SK-N-SH treated with all-trans-retinoic acid at 6 μM for 48 hours (cell line): ENCODE results near the gene NAA20.

Source experiments
- ATAC-seq: fragments of 200-7000 bp; cut with Tn5 transposase; 3 replicates; pipeline ENCODE4 v1.9.1; 2020; ENCODE audit warnings: mild to moderate bottlenecking, moderate library complexity
- ARNTL ChIP-seq: fragments of 450-650 bp; formaldehyde crosslinking; IDR thresholded peaks from 2 replicates; pipeline ENCODE4 v1.5.0; 2020; ENCODE audit warnings: low read depth, mild to moderate bottlenecking, moderate library complexity, borderline replicate concordance
- BACH2 ChIP-seq: fragments of 250-450 bp; sonication (Bioruptor Pico); IDR thresholded peaks from 2 replicates; pipeline ENCODE4 v1.9.0; 2021; ENCODE audit warnings: mild to moderate bottlenecking, borderline replicate concordance
- CSDC2 ChIP-seq: fragments of 250-450 bp; sonication (Bioruptor Pico); IDR thresholded peaks from 2 replicates; pipeline ENCODE4 v1.5.0; 2020; ENCODE audit warnings: mild to moderate bottlenecking, moderate library complexity
- ESRRG ChIP-seq: fragments of 250-450 bp; sonication (Bioruptor Pico); IDR thresholded peaks from 2 replicates; pipeline ENCODE4 v1.6.1; 2021; ENCODE audit warnings: mild to moderate bottlenecking
- GLIS3 ChIP-seq: fragments of 250-450 bp; sonication (Bioruptor Pico); IDR thresholded peaks from 2 replicates; pipeline ENCODE4 v1.5.0; 2020; ENCODE audit warnings: mild to moderate bottlenecking, moderate library complexity
- ISL1 ChIP-seq: fragments of 250-450 bp; sonication (Bioruptor Pico); IDR thresholded peaks from 2 replicates; pipeline ENCODE4 v2.1.2; 2022; ENCODE audit warnings: mild to moderate bottlenecking, moderate library complexity
- OSR1 ChIP-seq: fragments of 250-450 bp; sonication (Bioruptor Pico); IDR thresholded peaks from 2 replicates; pipeline ENCODE4 v1.8.0; 2022; ENCODE audit warnings: moderate library complexity, mild to moderate bottlenecking, inconsistent platforms
- RARB ChIP-seq: fragments of 250-450 bp; sonication (Bioruptor Pico); IDR thresholded peaks from 2 replicates; pipeline ENCODE4 v1.8.0; 2021; ENCODE audit warnings: mild to moderate bottlenecking, moderate library complexity
- SNAI2 ChIP-seq: fragments of 250-450 bp; sonication (Bioruptor Pico); IDR thresholded peaks from 2 replicates; pipeline ENCODE4 v1.5.0; 2020; ENCODE audit warnings: mild to moderate bottlenecking, moderate library complexity
- TCF4 ChIP-seq: fragments of 250-450 bp; sonication (Bioruptor Pico); IDR thresholded peaks from 2 replicates; pipeline ENCODE4 v1.8.0; 2021; ENCODE audit warnings: mild to moderate bottlenecking, moderate library complexity, borderline replicate concordance
- ZC3H10 ChIP-seq: fragments of 250-450 bp; sonication (Bioruptor Pico); IDR thresholded peaks from 2 replicates; pipeline ENCODE4 v1.5.1; 2021; ENCODE audit warnings: mild to moderate bottlenecking, moderate library complexity
- ZFP3 ChIP-seq: fragments of 250-450 bp; sonication (Bioruptor Pico); IDR thresholded peaks from 2 replicates; pipeline ENCODE4 v1.5.0; 2020; ENCODE audit warnings: mild to moderate bottlenecking, moderate library complexity
- ZFP30 ChIP-seq: fragments of 450-650 bp; formaldehyde crosslinking; IDR thresholded peaks from 2 replicates; pipeline ENCODE4 v1.5.0; 2022; ENCODE audit warnings: mild to moderate bottlenecking, moderate library complexity
- ZNF565 ChIP-seq: fragments of 450-650 bp; formaldehyde crosslinking; conservative IDR thresholded peaks from 2 replicates; pipeline ENCODE4 v1.5.0; 2020; ENCODE audit warnings: low read depth, mild to moderate bottlenecking, moderate library complexity
- ZNF70 ChIP-seq: fragments of 450-650 bp; formaldehyde crosslinking; IDR thresholded peaks from 2 replicates; pipeline ENCODE4 v1.5.0; 2020; ENCODE audit warnings: mild to moderate bottlenecking, moderate library complexity
- ZNF8 ChIP-seq: fragments of 450-650 bp; formaldehyde crosslinking; IDR thresholded peaks from 2 replicates; pipeline ENCODE4 v1.5.0; 2020; ENCODE audit warnings: mild to moderate bottlenecking, moderate library complexity
- TF ChIP-seq, protein P1 (sequence below): fragments of 250-450 bp; sonication (Bioruptor Pico); IDR thresholded peaks from 2 replicates; pipeline ENCODE4 v1.5.1; 2020; ENCODE audit warnings: low read depth, mild to moderate bottlenecking, moderate library complexity
- TF ChIP-seq, protein P2 (sequence below): fragments of 250-450 bp; sonication (Bioruptor Pico); IDR thresholded peaks from 2 replicates; pipeline ENCODE4 v1.8.0; 2021; ENCODE audit warnings: low read depth, mild to moderate bottlenecking, moderate library complexity, borderline replicate concordance
- TF ChIP-seq, protein P3 (sequence below): fragments of 250-450 bp; sonication (Bioruptor Pico); IDR thresholded peaks from 2 replicates; pipeline ENCODE4 v1.5.0; 2020; ENCODE audit warnings: mild to moderate bottlenecking, moderate library complexity
- TF ChIP-seq, protein P4 (sequence below): fragments of 250-450 bp; sonication (Bioruptor Pico); IDR thresholded peaks from 2 replicates; pipeline ENCODE4 v1.8.0; 2020; ENCODE audit warnings: mild to moderate bottlenecking, moderate library complexity, borderline replicate concordance
- TF ChIP-seq, protein P5 (sequence below): fragments of 250-450 bp; sonication (Bioruptor Pico); IDR thresholded peaks from 2 replicates; pipeline ENCODE4 v1.5.1; 2021; ENCODE audit warnings: mild to moderate bottlenecking, moderate library complexity

NAA20 gene

DNA sequence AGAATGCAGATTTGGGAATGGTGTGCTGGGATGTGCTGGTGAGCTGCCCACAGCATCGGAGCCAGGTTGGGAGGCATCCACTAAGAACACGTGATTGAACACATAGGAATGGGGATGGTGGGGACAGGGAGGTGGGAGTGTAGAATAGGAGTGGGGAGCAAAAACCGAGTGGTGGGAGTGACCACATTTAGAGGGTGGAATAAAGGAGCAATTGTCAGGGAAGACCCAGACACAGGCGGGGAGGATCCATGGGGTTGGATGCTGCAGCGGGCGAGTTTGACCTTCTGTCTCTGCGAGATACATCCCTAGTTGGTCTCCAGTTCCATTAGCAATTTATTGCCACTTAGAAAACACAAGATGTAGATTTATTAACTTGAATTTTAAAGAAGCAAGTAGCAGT, 4.7 kb downstream of the NAA20 start:
- TF ChIP-seq RARB (CRISPR knock-in tag): no peak
- TF ChIP-seq ARNTL: no peak
- TF ChIP-seq OSR1 (CRISPR knock-in tag): no peak
- TF ChIP-seq ZNF70: no peak
- no peak for ATAC-seq

DNA sequence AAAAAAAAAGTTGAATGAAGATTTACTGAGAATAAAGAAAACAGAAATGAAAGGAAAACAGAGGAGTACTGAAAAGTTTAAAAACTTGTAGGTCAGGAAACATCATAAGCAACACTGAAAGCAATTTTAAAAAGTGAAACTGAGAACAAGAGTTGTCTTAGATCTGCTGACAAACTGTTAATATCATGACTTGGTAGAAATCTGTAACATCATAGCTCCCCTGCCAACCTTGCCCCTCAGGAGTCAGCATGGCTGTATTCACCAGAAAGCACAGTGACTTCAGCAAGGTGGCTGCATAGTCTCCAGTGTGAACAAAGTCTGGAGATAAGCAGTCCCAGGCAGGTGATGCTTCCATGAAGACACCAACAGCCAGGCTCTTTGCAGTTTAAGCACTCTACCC, 5.3 kb downstream of the NAA20 start:
- TF ChIP-seq GLIS3 (CRISPR knock-in tag) (no peak), RARB (CRISPR knock-in tag) (no peak), SNAI2 (CRISPR knock-in tag) (no peak), ZNF565 (no peak), ESRRG (CRISPR knock-in tag) (no peak)
- TF ChIP-seq, protein P1, sequence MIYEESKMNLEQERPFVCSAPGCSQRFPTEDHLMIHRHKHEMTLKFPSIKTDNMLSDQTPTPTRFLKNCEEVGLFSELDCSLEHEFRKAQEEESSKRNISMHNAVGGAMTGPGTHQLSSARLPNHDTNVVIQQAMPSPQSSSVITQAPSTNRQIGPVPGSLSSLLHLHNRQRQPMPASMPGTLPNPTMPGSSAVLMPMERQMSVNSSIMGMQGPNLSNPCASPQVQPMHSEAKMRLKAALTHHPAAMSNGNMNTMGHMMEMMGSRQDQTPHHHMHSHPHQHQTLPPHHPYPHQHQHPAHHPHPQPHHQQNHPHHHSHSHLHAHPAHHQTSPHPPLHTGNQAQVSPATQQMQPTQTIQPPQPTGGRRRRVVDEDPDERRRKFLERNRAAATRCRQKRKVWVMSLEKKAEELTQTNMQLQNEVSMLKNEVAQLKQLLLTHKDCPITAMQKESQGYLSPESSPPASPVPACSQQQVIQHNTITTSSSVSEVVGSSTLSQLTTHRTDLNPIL (CRISPR knock-in tag): no peak
- ATAC-seq: no peak

DNA sequence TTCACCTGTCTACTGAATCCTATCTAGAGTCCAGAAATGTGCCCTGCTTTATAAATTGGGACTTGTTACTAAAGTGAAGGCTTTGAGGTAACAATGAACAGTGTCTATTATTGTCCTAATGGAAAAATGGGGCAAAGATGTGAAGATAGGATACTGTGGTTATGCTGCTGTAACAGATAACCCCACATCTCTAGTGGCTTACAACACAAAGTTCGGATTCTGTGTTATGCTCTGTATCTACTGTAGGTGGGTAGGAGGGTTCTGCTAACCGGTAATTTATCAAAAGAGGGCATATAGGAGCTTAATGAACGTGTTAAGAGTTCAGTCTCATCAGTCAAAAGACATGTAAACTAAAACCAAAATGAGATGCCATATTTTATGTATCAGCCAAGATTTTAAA, 6.2 kb downstream of the NAA20 start:
- TF ChIP-seq ARNTL (no peak), CSDC2 (CRISPR knock-in tag) (no peak), BACH2 (CRISPR knock-in tag) (no peak), ZNF8 (CRISPR knock-in tag) (no peak), ZFP30 (CRISPR knock-in tag) (no peak), ZC3H10 (no peak)
- no peak for ATAC-seq

DNA sequence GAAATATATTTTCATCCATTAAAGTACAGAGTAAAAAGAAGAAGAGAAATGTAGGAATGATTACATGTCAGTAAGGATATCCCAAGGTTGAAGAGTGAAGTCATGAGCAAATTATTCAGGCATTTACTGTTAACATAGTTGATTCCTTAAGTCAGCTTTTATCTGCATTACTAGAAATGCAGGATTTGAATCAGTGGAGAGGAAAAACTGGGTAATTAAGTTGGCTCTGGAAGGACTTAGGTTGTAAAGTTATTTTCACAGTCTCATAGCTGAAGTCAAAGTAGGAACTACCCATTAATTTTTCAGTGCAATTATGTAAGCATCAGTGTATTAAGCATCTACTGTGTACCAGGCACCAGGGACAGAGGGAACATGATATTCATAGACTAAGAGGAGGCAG, 7.8 kb downstream of the NAA20 start:
- no peak for TF ChIP-seq ZFP3 (CRISPR knock-in tag)
- TF ChIP-seq, protein P2, sequence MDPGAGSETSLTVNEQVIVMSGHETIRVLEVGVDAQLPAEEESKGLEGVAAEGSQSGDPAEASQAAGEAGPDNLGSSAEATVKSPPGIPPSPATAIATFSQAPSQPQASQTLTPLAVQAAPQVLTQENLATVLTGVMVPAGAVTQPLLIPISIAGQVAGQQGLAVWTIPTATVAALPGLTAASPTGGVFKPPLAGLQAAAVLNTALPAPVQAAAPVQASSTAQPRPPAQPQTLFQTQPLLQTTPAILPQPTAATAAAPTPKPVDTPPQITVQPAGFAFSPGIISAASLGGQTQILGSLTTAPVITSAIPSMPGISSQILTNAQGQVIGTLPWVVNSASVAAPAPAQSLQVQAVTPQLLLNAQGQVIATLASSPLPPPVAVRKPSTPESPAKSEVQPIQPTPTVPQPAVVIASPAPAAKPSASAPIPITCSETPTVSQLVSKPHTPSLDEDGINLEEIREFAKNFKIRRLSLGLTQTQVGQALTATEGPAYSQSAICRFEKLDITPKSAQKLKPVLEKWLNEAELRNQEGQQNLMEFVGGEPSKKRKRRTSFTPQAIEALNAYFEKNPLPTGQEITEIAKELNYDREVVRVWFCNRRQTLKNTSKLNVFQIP (CRISPR knock-in tag): no peak
- no peak for TF ChIP-seq OSR1 (CRISPR knock-in tag)
- TF ChIP-seq ZNF8 (CRISPR knock-in tag): no peak
- TF ChIP-seq ISL1: peak; percentile 56
- no peak for TF ChIP-seq ESRRG (CRISPR knock-in tag)
- TF ChIP-seq ARNTL: no peak
- TF ChIP-seq, protein P3, sequence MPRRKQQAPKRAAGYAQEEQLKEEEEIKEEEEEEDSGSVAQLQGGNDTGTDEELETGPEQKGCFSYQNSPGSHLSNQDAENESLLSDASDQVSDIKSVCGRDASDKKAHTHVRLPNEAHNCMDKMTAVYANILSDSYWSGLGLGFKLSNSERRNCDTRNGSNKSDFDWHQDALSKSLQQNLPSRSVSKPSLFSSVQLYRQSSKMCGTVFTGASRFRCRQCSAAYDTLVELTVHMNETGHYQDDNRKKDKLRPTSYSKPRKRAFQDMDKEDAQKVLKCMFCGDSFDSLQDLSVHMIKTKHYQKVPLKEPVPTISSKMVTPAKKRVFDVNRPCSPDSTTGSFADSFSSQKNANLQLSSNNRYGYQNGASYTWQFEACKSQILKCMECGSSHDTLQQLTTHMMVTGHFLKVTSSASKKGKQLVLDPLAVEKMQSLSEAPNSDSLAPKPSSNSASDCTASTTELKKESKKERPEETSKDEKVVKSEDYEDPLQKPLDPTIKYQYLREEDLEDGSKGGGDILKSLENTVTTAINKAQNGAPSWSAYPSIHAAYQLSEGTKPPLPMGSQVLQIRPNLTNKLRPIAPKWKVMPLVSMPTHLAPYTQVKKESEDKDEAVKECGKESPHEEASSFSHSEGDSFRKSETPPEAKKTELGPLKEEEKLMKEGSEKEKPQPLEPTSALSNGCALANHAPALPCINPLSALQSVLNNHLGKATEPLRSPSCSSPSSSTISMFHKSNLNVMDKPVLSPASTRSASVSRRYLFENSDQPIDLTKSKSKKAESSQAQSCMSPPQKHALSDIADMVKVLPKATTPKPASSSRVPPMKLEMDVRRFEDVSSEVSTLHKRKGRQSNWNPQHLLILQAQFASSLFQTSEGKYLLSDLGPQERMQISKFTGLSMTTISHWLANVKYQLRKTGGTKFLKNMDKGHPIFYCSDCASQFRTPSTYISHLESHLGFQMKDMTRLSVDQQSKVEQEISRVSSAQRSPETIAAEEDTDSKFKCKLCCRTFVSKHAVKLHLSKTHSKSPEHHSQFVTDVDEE (CRISPR knock-in tag): no peak
- ATAC-seq: peak; percentile 68

DNA sequence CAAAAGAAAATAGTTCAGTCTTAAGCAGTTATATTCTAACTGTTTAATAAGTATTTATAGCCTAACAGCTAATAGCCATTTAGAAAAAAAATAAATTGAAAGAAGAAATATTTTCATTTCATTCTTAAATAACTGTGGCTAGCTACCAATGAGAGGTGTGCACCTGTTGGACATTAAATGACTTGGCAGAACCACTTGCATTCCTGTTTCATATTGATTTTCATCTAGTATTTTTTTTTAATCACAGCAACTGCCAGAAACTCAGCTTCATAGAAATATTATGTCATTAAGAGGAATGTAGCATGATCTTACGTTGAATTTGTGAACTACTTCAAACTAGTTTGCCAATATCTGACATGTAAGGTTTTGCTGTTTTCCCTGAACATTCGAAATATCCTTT, 10.1 kb downstream of the NAA20 start:
- TF ChIP-seq, protein P4, sequence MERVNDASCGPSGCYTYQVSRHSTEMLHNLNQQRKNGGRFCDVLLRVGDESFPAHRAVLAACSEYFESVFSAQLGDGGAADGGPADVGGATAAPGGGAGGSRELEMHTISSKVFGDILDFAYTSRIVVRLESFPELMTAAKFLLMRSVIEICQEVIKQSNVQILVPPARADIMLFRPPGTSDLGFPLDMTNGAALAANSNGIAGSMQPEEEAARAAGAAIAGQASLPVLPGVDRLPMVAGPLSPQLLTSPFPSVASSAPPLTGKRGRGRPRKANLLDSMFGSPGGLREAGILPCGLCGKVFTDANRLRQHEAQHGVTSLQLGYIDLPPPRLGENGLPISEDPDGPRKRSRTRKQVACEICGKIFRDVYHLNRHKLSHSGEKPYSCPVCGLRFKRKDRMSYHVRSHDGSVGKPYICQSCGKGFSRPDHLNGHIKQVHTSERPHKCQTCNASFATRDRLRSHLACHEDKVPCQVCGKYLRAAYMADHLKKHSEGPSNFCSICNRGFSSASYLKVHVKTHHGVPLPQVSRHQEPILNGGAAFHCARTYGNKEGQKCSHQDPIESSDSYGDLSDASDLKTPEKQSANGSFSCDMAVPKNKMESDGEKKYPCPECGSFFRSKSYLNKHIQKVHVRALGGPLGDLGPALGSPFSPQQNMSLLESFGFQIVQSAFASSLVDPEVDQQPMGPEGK (CRISPR knock-in tag): no peak
- TF ChIP-seq ISL1 (no peak), BACH2 (CRISPR knock-in tag) (no peak), CSDC2 (CRISPR knock-in tag) (no peak), RARB (CRISPR knock-in tag) (no peak), OSR1 (CRISPR knock-in tag) (no peak), ZNF8 (CRISPR knock-in tag) (no peak), TCF4 (CRISPR knock-in tag) (no peak), ZFP3 (CRISPR knock-in tag) (no peak), ZNF565 (no peak)
- TF ChIP-seq, protein P2 (CRISPR knock-in tag): no peak
- TF ChIP-seq, protein P5, sequence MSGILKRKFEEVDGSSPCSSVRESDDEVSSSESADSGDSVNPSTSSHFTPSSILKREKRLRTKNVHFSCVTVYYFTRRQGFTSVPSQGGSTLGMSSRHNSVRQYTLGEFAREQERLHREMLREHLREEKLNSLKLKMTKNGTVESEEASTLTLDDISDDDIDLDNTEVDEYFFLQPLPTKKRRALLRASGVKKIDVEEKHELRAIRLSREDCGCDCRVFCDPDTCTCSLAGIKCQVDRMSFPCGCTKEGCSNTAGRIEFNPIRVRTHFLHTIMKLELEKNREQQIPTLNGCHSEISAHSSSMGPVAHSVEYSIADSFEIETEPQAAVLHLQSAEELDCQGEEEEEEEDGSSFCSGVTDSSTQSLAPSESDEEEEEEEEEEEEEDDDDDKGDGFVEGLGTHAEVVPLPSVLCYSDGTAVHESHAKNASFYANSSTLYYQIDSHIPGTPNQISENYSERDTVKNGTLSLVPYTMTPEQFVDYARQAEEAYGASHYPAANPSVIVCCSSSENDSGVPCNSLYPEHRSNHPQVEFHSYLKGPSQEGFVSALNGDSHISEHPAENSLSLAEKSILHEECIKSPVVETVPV: no peak
- no peak for ATAC-seq
